K562 (cell line): Measurements from ENCODE around the gene RNF19B. TPM values are rescaled to one million over a fixed set of nuclear protein-coding genes. Genes with fewer than 3 reads are reported as not detected.
A peak's percentile ranks its signal among the peaks of the same experiment; 100 is the strongest.

Experiments
- ATAC-seq: fragments of 200-7000 bp; cut with Tn5 transposase; 3 replicates; pipeline ENCODE4 v1.9.1; 2020; ENCODE audit warnings: moderate library complexity
- BruUV-seq: library from RNA; stranded (reverse); fragments of 400-500 nt; replicated peaks from 2 replicates; lab custom pipeline; 2021; lab: Mats Ljungman, UMichigan
- CTCF ChIA-PET: fragments of 300-600 bp; formaldehyde crosslinking; extraction: SDS; loops from one replicate; lab custom pipeline; 2021; ENCODE audit warnings: low intra/inter-chr PET ratio; lab: Yijun Ruan, JAX
- POLR2A ChIA-PET: fragments of 300-600, 350-650 bp; sonication (Branson Sonifier 250); formaldehyde crosslinking; extraction: SDS; loops from one replicate; lab custom pipeline; 2021; ENCODE audit warnings: antibody characterized with exemption, inconsistent platforms; lab: Yijun Ruan, JAX
- DNase-seq, 4 experiments: peaks; one replicate each; pipeline versions ENCODE4 v3.0.0 to v3.0.0-alpha.2; 2011 to 2018; ENCODE audit warnings: low spot score in 3 of 4, mixed read lengths in 3 of 4; ENCODE audit errors: extremely low read depth in 1 of 4
- FAIRE-seq: peaks from 2 replicates; lab custom pipeline; 2011; peaks lifted over from hg19 to GRCh38; lab: Jason Lieb, UNC
- H2AFZ ChIP-seq: 2 replicates; pipeline ENCODE4 v1.6.0; 2011; ENCODE audit warnings: low read depth, low read length, control low read depth, inconsistent platforms
- H3K27ac ChIP-seq: fragments of 200-600 bp; 3 replicates; pipeline ENCODE4 v1.8.0; 2011; ENCODE audit warnings: low read depth, mild to moderate bottlenecking, control low read depth, inconsistent platforms, low read length, moderate library complexity, mixed read lengths; ENCODE audit errors: extremely low read depth
- H3K27me3 ChIP-seq, 2 experiments: fragments of 300-600 bp in 1 of 2; 2 replicates in 1 of 2; 3 replicates in 1 of 2; pipeline versions ENCODE4 v1.6.0 to v1.8.0; 2011; ENCODE audit warnings: inconsistent platforms in 2 of 2, low read length in 2 of 2, mild to moderate bottlenecking in 1 of 2, mixed read lengths in 1 of 2, moderate library complexity in 1 of 2; ENCODE audit not compliant: control insufficient read depth in 2 of 2, insufficient read depth in 2 of 2
- H3K36me3 ChIP-seq: fragments of 300-600 bp; 3 replicates; pipeline ENCODE4 v1.8.0; 2011; ENCODE audit warnings: mild to moderate bottlenecking, low read length, inconsistent platforms; ENCODE audit not compliant: control insufficient read depth, insufficient read depth
- H3K4me1 ChIP-seq, 2 experiments: fragments of 200-600 bp in 1 of 2; replicated peaks in 1 of 2; 2 replicates in 1 of 2; 3 replicates in 1 of 2; pipeline versions ENCODE4 v1.5.1 to v1.8.0; 2011; ENCODE audit warnings: inconsistent platforms in 2 of 2, low read length in 2 of 2, mild to moderate bottlenecking in 1 of 2, mixed read lengths in 1 of 2, moderate library complexity in 1 of 2; ENCODE audit not compliant: control insufficient read depth in 2 of 2, insufficient read depth in 2 of 2
- H3K4me2 ChIP-seq: 2 replicates; pipeline ENCODE4 v1.6.1; 2011; ENCODE audit warnings: low read length, control low read depth, inconsistent platforms, mixed read lengths; ENCODE audit not compliant: insufficient read depth
- H3K4me3 ChIP-seq: fragments of 200-600 bp; sonication (generic), shearing (Covaris generic); 2 replicates; pipeline ENCODE4 v1.5.1; 2016; ENCODE audit warnings: control low read depth, inconsistent platforms
- H3K79me2 ChIP-seq: fragments of 200-600 bp; 3 replicates; pipeline ENCODE4 v1.8.0; 2011; ENCODE audit warnings: low read length, inconsistent platforms; ENCODE audit not compliant: control insufficient read depth, insufficient read depth
- H3K9ac ChIP-seq, 2 experiments: 2 replicates each; pipeline versions ENCODE4 v1.6.0 to v1.6.1; 2011; ENCODE audit warnings: low read depth in 2 of 2, low read length in 2 of 2, control low read depth in 1 of 2, inconsistent platforms in 1 of 2, mild to moderate bottlenecking in 1 of 2, mixed read lengths in 1 of 2; ENCODE audit not compliant: insufficient read depth in 1 of 2
- H3K9me1 ChIP-seq: one replicate; pipeline ENCODE4 v1.6.0; 2011; ENCODE audit warnings: inconsistent platforms, mild to moderate bottlenecking, low read length, moderate library complexity; ENCODE audit not compliant: control insufficient read depth, insufficient read depth
- H3K9me3 ChIP-seq: replicated peaks from 2 replicates; pipeline ENCODE4 v1.5.1; 2011; ENCODE audit warnings: low read depth, low read length, inconsistent platforms; ENCODE audit not compliant: control insufficient read depth, insufficient read depth
- H4K20me1 ChIP-seq: replicated peaks from 2 replicates; pipeline ENCODE4 v1.6.1; 2011; ENCODE audit warnings: low read length, inconsistent platforms, mixed read lengths; ENCODE audit not compliant: control insufficient read depth, insufficient read depth
- ZBTB7A ChIP-seq: IDR thresholded peaks from 2 replicates; pipeline ENCODE4 v1.6.1; 2011; ENCODE audit warnings: low read depth, mild to moderate bottlenecking, low read length, moderate library complexity, borderline replicate concordance; ENCODE audit not compliant: control insufficient read depth
- ZNF699 ChIP-seq: fragments of 250-450 bp; sonication (Bioruptor Pico); IDR thresholded peaks from 2 replicates; pipeline ENCODE4 v1.8.0; 2021; ENCODE audit warnings: mild to moderate bottlenecking, moderate library complexity; ENCODE audit not compliant: insufficient replicate concordance
- WGBS: fragments of 100-300 bp; shearing (Covaris generic); methylation state at CpG from one replicate; pipeline ENCODE4 v1.1.6; 2016; ENCODE audit warnings: low coverage, mixed read lengths; ENCODE audit not compliant: insufficient coverage; ENCODE audit errors: missing lambda C conversion rate; 5-methylcytosine and 5-hydroxymethylcytosine counted together
- in situ Hi-C: fragments of 300-500 bp; cut with MboI; formaldehyde crosslinking; loops from 4 replicates; pipeline ENCODE4 v1.15.0; 2018; ENCODE audit warnings: inconsistent platforms, mixed read lengths
- intact Hi-C: fragments of 100-400 bp; cut with micrococcal nuclease; formaldehyde crosslinking; loops from 2 replicates; pipeline ENCODE4 v1.14.2; 2022
- polyA plus RNA-seq, 8 experiments: library from polyadenylated mRNA; depleted of rRNA in 4 of 8; stranded (reverse) in 5 of 8; unstranded in 3 of 8; fragments of >200 nt; fragmentation: Nextera tagmentation in 2 of 8; fragmentation: Illumina TruSeq in 1 of 8; extraction: Ambion mirVana in 2 of 8; extraction: Trizol in 1 of 8; gene quantifications; 2 replicates each; pipeline versions ENCODE4 v1.2.1 to v1.2.3, GENCODE V29; 2011 to 2014; ENCODE audit warnings: inconsistent platforms in 1 of 8, missing spikeins in 1 of 8
- total RNA-seq, 7 experiments: library from RNA; depleted of rRNA in 6 of 7; stranded (reverse); fragments of >200 nt in 6 of 7; fragmentation: Illumina TruSeq in 2 of 7; extraction: Trizol in 2 of 7; gene quantifications; 2 replicates each; pipeline versions ENCODE4 v1.2.1 to v1.2.3, GENCODE V29; 2011 to 2021; ENCODE audit warnings: low replicate concordance in 1 of 7

The RNF19B gene
- total and polyA plus RNA-seq, 9 of the 15 experiments (the other 6 are each of a cell fraction or from before 2014, with no cell fraction given), result 2.6 to 14.9 (median 10.1) TPM

GRCh38 chr1:32894019-32894600, 70.5 kb downstream of the RNF19B start:
- Histone ChIP-seq H3K4me1 (peaks cover 5 to 18% of the 10 kb centered on the region in 2 experiments; a peak in 3 of 5 replicates), H3K79me2 (no peaks in the 10 kb centered on the region), H3K27me3 (peaks cover 5 to 68% of the 10 kb centered on the region in 2 experiments; a peak in 4 of 5 replicates), H3K9me3 (no peaks in the 10 kb centered on the region), H3K9me1 (no peaks in the 10 kb centered on the region), H3K9ac (no peak overlapping the region), H3K36me3 (no peaks in the 10 kb centered on the region), H3K4me3 (no peak overlapping the region), H3K27ac (no peak overlapping the region), H3K4me2 (no peak overlapping the region), H4K20me1 (peaks cover 34% of the 10 kb centered on the region), H2AFZ (no peak overlapping the region)
- ATAC-seq (no peak), FAIRE-seq (no peak), DNase-seq (no peak)
- POLR2A ChIA-PET, result interaction anchor here (0.9 kb wide), 1 partner anchor 243 kb away, joined by 4 read pairs; the partner anchor contains the start of gene RBBP4
- BruUV-seq, result no TSS peak
- CTCF ChIA-PET, result interaction anchor here (2.0 to 2.7 kb wide), 2 partner anchors 113 to 192 kb away, joined by 15 to 18 read pairs; no protein-coding TSS in a partner anchor
- intact Hi-C loops, result no loop called here
- in situ Hi-C loops, result loop anchor here (25.0 kb wide), 1 partner anchor 718 kb away; no protein-coding TSS in a partner anchor
- TF ChIP-seq ZNF699 (CRISPR knock-in tag), result no peak
- TF ChIP-seq ZBTB7A, result 0 out of 2 replicates have a peak, but pooled peaks have one; percentile 0
- WGBS, result 42% methylated on average over 8 of the region's 8 CpGs
